ENCODE results near the gene NDUFAF8. TPM values are rescaled to one million over a fixed set of nuclear protein-coding genes. Genes with fewer than 3 reads are reported as not detected.

The NDUFAF8 gene
- total and polyA plus RNA-seq, 2 donors (not counting 1 experiment from before 2014, with no cell fraction given) = 41.7 to 42.6 TPM

DNA sequence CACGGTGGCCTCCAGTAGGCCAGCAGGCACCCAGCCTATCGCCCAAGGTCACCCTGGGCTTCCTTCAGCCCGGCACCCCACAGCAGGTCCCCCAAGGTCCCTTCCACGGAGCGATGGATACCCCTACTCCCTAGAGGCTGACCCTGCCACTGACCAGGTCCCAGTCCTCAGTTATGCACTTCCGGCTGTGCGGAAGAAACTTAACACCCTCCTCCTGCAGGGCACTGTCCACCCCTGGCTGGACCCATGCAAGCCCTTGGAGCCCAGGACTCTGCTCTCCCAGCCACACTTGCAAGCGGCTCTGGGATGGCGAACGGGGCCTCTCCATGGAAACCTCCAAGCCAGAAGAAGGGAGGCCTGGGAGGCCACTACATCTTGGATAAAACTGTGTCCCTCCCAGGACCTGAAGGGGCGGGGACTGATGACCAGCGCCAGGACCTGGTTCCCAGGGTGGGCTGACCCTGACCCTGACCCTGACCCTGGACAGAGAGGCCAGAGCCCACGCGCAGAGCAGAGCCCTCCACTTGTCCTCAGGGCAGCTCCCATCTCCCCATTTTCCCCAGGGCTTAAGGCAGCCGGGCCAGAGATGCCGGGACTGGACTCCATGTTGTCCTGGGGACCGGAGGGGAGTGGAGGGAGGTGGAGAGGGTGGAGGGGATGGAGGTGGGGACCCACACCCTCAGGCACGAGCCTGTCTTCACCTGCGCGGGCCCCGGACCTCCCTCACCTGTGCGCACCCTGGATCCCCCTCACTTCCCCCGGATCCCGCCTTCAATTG, 17.1 kb upstream of the NDUFAF8 start:
- Histone ChIP-seq H3K79me2 (ENCODE audit: control insufficient read depth, insufficient read depth, low read length) (peaks cover 17% of the 10 kb centered on the region), H3K36me3 (replicated peaks in 1 of 2; ENCODE audit: control extremely low read depth in 1 of 2, control insufficient read depth in 1 of 2, extremely low read depth in 1 of 2, insufficient read depth in 2 of 2, low read length in 1 of 2) (peaks cover 0 to 14% of the 10 kb centered on the region in 2 experiments)

More for the DNA sequence above, 17.1 kb upstream of the NDUFAF8 start:
- Mint-ChIP-seq H3K9me3 (ENCODE audit: insufficient read depth) (no peaks in the 10 kb centered on the region), H3K4me1 (peaks cover 25% of the 10 kb centered on the region), H3K4me3 (peak overlapping the region; percentile 91), H3K27ac (no peak overlapping the region), H3K27me3 (no peaks in the 10 kb centered on the region)
- TF ChIP-seq EZH2 (IDR thresholded peaks at IDR 0.05; ENCODE audit: borderline replicate concordance, insufficient read depth, low read depth, low read length, poor library complexity, severe bottlenecking) (no peak), CTCF (IDR thresholded peaks at IDR 0.05) (no peak)
- Histone ChIP-seq H3K27ac (ENCODE audit: low read length in 2 of 2) (peak overlapping the region in 1 of 2 donors; percentile 38), H3K4me3 (ENCODE audit: control extremely low read depth in 1 of 5, extremely low read depth in 1 of 5, insufficient read depth in 1 of 5, low read depth in 2 of 5, low read length in 4 of 5) (peak overlapping the region in 4 of 5 experiments; percentile 51 to 76 (median 64)), H3K4me1 (ENCODE audit: control insufficient read depth in 2 of 2, insufficient read depth in 2 of 2, low read length in 2 of 2) (peaks cover 18 to 25% of the 10 kb centered on the region in 2 donors), H4K20me1 (ENCODE audit: control insufficient read depth, insufficient read depth, low read length, poor library complexity, severe bottlenecking) (peaks cover 9% of the 10 kb centered on the region), H3K4me2 (replicated peaks; ENCODE audit: low read depth, low read length, poor library complexity, severe bottlenecking) (peak overlapping the region; percentile 87), H2AFZ (ENCODE audit: insufficient read depth, low read depth, low read length, poor library complexity, severe bottlenecking) (peak overlapping the region; percentile 85), H3K27me3 (replicated peaks in 1 of 4; ENCODE audit: control extremely low read depth in 1 of 4, control insufficient read depth in 3 of 4, insufficient read depth in 4 of 4, low read length in 3 of 4) (no peaks in the 10 kb centered on the region), H3K9ac (ENCODE audit: low read length) (peak overlapping the region; percentile 74), H3K9me3 (ENCODE audit: control extremely low read depth in 1 of 3, control insufficient read depth in 2 of 3, insufficient read depth in 1 of 3, low read length in 2 of 3) (peaks cover 0 to 4% (median 0%) of the 10 kb centered on the region in 3 donors)
- no peak for DNase-seq
- intact Hi-C loops (cut with micrococcal nuclease) = loop anchor here (2.0 to 5.0 kb wide), 3 partner anchors 80 to 1075 kb away; partner anchors contain the start of genes EIF4A3 and RNF213
- ChIA-PET POLR2A (interaction anchor here (0.7 to 1.3 kb wide), 3 partner anchors 17 to 330 kb away, joined by 4 to 18 read pairs (median 6); partner anchors contain the start of genes FAAP100, NDUFAF8 and TEPSIN), CTCF (interaction anchor here (1.2 to 1.4 kb wide), 2 partner anchors 18 to 80 kb away, joined by 4 to 12 read pairs; partner anchors contain the start of genes NDUFAF8 and TEPSIN)
- ATAC-seq (ENCODE audit: low read depth) = no peak
- 50% methylated on average over 20 of the region's 24 CpGs for WGBS (ENCODE audit: insufficient coverage)

Measured in B cell (primary cell).